NCI-H1694 treated with DMSO at 0.1 percent for 48 hours (cell line): ENCODE measurements around the gene PRND.
"Not testable (repeated sequence)": the region's sequence is repeated elsewhere in the genome, so short reads cannot be mapped to it uniquely, and the experiment has no call there.

ENCODE experiments used
- DNase-seq: peaks from one replicate; lab custom pipeline; 2025; lab: John Stamatoyannopoulos, UW

The PRND gene

GRCh38 chr20:4721719-4722118 is at the start of gene PRND:
PRND (plus strand) TSS chr20:4721909; CDS start chr20:4724552, 2,643 bp downstream.
- DNase-seq = no peak

GRCh38 chr20:4672948-4673347 is 48.8 kb upstream of the PRND start:
- DNase-seq = no peak

GRCh38 chr20:4673371-4674001 is 48.2 kb upstream of the PRND start:
- DNase-seq = no peak

GRCh38 chr20:4674672-4675071 is 47.0 kb upstream of the PRND start:
- DNase-seq = no peak

GRCh38 chr20:4677846-4678245 is 43.9 kb upstream of the PRND start:
- DNase-seq = no peak

GRCh38 chr20:4681401-4681800 is 40.3 kb upstream of the PRND start:
- DNase-seq = no peak

GRCh38 chr20:4681991-4682401 is 39.7 kb upstream of the PRND start:
- no peak for DNase-seq

- DNase-seq = no peak
These were observed 39.0 kb upstream of the PRND start for GRCh38 chr20:4682682-4683081.

GRCh38 chr20:4683261-4683660 is 38.4 kb upstream of the PRND start:
- DNase-seq = no peak

GRCh38 chr20:4684837-4685413 is 36.8 kb upstream of the PRND start:
- DNase-seq = no peak

GRCh38 chr20:4685923-4686221 is 35.8 kb upstream of the PRND start:
- DNase-seq = no peak

- no peak for DNase-seq
These were observed 33.4 kb upstream of the PRND start for GRCh38 chr20:4688305-4688704.

- no peak for DNase-seq
These were observed 32.5 kb upstream of the PRND start for GRCh38 chr20:4689220-4689619.

GRCh38 chr20:4691753-4692152 is 30.0 kb upstream of the PRND start:
- no peak for DNase-seq

- no peak for DNase-seq
These were observed 27.6 kb upstream of the PRND start for GRCh38 chr20:4694076-4694475.

- DNase-seq = no peak
These were observed 24.4 kb upstream of the PRND start for GRCh38 chr20:4697189-4697830.

GRCh38 chr20:4697831-4698221 is 23.9 kb upstream of the PRND start:
- no peak for DNase-seq

GRCh38 chr20:4699216-4699615 is 22.5 kb upstream of the PRND start:
- no peak for DNase-seq

- no peak for DNase-seq
These were observed 21.8 kb upstream of the PRND start for GRCh38 chr20:4699957-4700356.

- DNase-seq = no peak
These were observed 19.0 kb upstream of the PRND start for GRCh38 chr20:4702562-4703280.

- no peak for DNase-seq
These were observed 18.4 kb upstream of the PRND start for GRCh38 chr20:4703281-4703676.

GRCh38 chr20:4706941-4707340 is 14.8 kb upstream of the PRND start:
- not testable (repeated sequence) for DNase-seq

- no peak for DNase-seq
These were observed 13.7 kb upstream of the PRND start for GRCh38 chr20:4708036-4708435.
